Osteocyte (in vitro differentiated cells): Measurements from ENCODE around the gene PLCH2. TPM values are rescaled to one million over a fixed set of nuclear protein-coding genes. Genes with fewer than 3 reads are reported as not detected.

Experiments used
- DNase-seq: peaks from one replicate; pipeline ENCODE4 v3.0.0; 2021; ENCODE audit warnings: mixed read lengths; ENCODE audit not compliant: unreplicated experiment; ENCODE audit errors: extremely low spot score
- H3K27ac Mint-ChIP-seq: one replicate; pipeline ENCODE4 v1.8.0; 2021; ENCODE audit warnings: mild to moderate bottlenecking, mixed read lengths; ENCODE audit not compliant: unreplicated experiment
- H3K27me3 Mint-ChIP-seq: one replicate; pipeline ENCODE4 v1.8.0; 2021; ENCODE audit warnings: mixed read lengths; ENCODE audit not compliant: unreplicated experiment
- H3K36me3 Mint-ChIP-seq: one replicate; pipeline ENCODE4 v1.8.0; 2021; ENCODE audit warnings: mixed read lengths; ENCODE audit not compliant: unreplicated experiment
- H3K4me1 Mint-ChIP-seq: one replicate; pipeline ENCODE4 v1.8.0; 2021; ENCODE audit warnings: mixed read lengths; ENCODE audit not compliant: unreplicated experiment
- H3K4me3 Mint-ChIP-seq: one replicate; pipeline ENCODE4 v1.8.0; 2021; ENCODE audit warnings: mild to moderate bottlenecking, moderate library complexity, mixed read lengths; ENCODE audit not compliant: unreplicated experiment
- H3K9me3 Mint-ChIP-seq: one replicate; pipeline ENCODE4 v1.8.0; 2021; ENCODE audit warnings: mixed read lengths; ENCODE audit not compliant: unreplicated experiment
- CTCF ChIP-seq: fragments of 200-600 bp; sonication (generic); IDR thresholded peaks from 2 replicates; pipeline ENCODE4 v1.5.0; 2021; ENCODE audit warnings: antibody characterized with exemption, mild to moderate bottlenecking, moderate library complexity
- total RNA-seq: library from RNA; stranded (reverse); gene quantifications from 2 replicates; pipeline ENCODE4 v1.2.1, GENCODE V29; 2021

PLCH2 gene
- total RNA-seq, 1 donor from 2014 or later, result 12.6 TPM

GRCh38 chr1:2433196-2433595, 42.9 kb upstream of the PLCH2 start:
- Mint-ChIP-seq H3K4me1 (no peaks in the 10 kb centered on the region), H3K9me3 (no peaks in the 10 kb centered on the region), H3K27ac (no peak overlapping the region), H3K4me3 (no peak overlapping the region), H3K36me3 (no peaks in the 10 kb centered on the region), H3K27me3 (peaks cover 6% of the 10 kb centered on the region)
- no peak for DNase-seq
- no peak for TF ChIP-seq CTCF

- no peak for TF ChIP-seq CTCF
- no peaks in the 10 kb centered on the region for H3K4me1 Mint-ChIP-seq
- peaks cover 6% of the 10 kb centered on the region for H3K27me3 Mint-ChIP-seq
- H3K27ac Mint-ChIP-seq, result no peak overlapping the region
- H3K36me3 Mint-ChIP-seq, result no peaks in the 10 kb centered on the region
- DNase-seq, result no peak
- H3K9me3 Mint-ChIP-seq, result no peaks in the 10 kb centered on the region
- H3K4me3 Mint-ChIP-seq, result no peak overlapping the region
Measured at GRCh38 chr1:2433936-2434655, 42.0 kb upstream of the PLCH2 start.

GRCh38 chr1:2435091-2435490, 41.0 kb upstream of the PLCH2 start:
- no peak overlapping the region for H3K4me3 Mint-ChIP-seq

GRCh38 chr1:2435746-2436355, 40.2 kb upstream of the PLCH2 start:
- DNase-seq, result no peak
- Mint-ChIP-seq H3K4me1 (no peaks in the 10 kb centered on the region), H3K27me3 (peaks cover 6% of the 10 kb centered on the region), H3K4me3 (no peak overlapping the region), H3K9me3 (no peaks in the 10 kb centered on the region), H3K36me3 (no peaks in the 10 kb centered on the region), H3K27ac (no peak overlapping the region)
- TF ChIP-seq CTCF, result no peak

More at GRCh38 chr1:2435091-2435490, 41.0 kb upstream of the PLCH2 start:
- no peak for TF ChIP-seq CTCF
- DNase-seq, result no peak
- no peaks in the 10 kb centered on the region for H3K36me3 Mint-ChIP-seq
- no peak overlapping the region for H3K27ac Mint-ChIP-seq
- H3K4me1 Mint-ChIP-seq, result no peaks in the 10 kb centered on the region
- no peaks in the 10 kb centered on the region for H3K9me3 Mint-ChIP-seq
- H3K27me3 Mint-ChIP-seq, result peaks cover 6% of the 10 kb centered on the region

GRCh38 chr1:2436876-2437275, 39.2 kb upstream of the PLCH2 start:
- Mint-ChIP-seq H3K36me3 (no peaks in the 10 kb centered on the region), H3K4me1 (peaks cover 5% of the 10 kb centered on the region), H3K27me3 (peaks cover 6% of the 10 kb centered on the region), H3K4me3 (no peak overlapping the region), H3K27ac (no peak overlapping the region), H3K9me3 (no peaks in the 10 kb centered on the region)
- TF ChIP-seq CTCF, result no peak
- no peak for DNase-seq
